GM23338 (cell line): ENCODE data around the gene RYR1. TPM values are rescaled to one million over a fixed set of nuclear protein-coding genes. Genes with fewer than 3 reads are reported as not detected.

ENCODE experiments used
- ATAC-seq: fragments of 200-7000 bp; cut with Tn5 transposase; 3 replicates; pipeline ENCODE4 v1.9.1; 2020
- DNase-seq: peaks from one replicate; pipeline ENCODE4 v3.0.0-alpha.2; 2015; ENCODE audit warnings: low spot score
- H2AFZ ChIP-seq: fragments of 200-600 bp; sonication (generic); 2 replicates; pipeline ENCODE4 v1.8.0; 2016; ENCODE audit warnings: antibody characterized with exemption, mild to moderate bottlenecking, moderate library complexity
- H3F3A ChIP-seq: fragments of 200-600 bp; sonication (generic); replicated peaks from 2 replicates; pipeline ENCODE4 v1.8.0; 2017; ENCODE audit warnings: antibody characterized with exemption, mixed run types, low read depth
- H3K27ac ChIP-seq: fragments of 200-600 bp; sonication (generic); 2 replicates; pipeline ENCODE4 v1.6.1; 2016; ENCODE audit warnings: low read depth
- H3K27me3 ChIP-seq: fragments of 200-600 bp; sonication (generic); 2 replicates; pipeline ENCODE4 v1.8.0; 2016; ENCODE audit warnings: mild to moderate bottlenecking, mixed run types, moderate library complexity; ENCODE audit not compliant: insufficient read depth
- H3K36me3 ChIP-seq: fragments of 200-600 bp; sonication (generic); 2 replicates; pipeline ENCODE4 v1.8.0; 2016; ENCODE audit warnings: mild to moderate bottlenecking; ENCODE audit not compliant: insufficient read depth
- H3K4me1 ChIP-seq: fragments of 200-600 bp; sonication (generic); 2 replicates; pipeline ENCODE4 v1.8.0; 2016; ENCODE audit warnings: mild to moderate bottlenecking, moderate library complexity; ENCODE audit not compliant: insufficient read depth
- H3K4me2 ChIP-seq: fragments of 200-600 bp; sonication (generic); 2 replicates; pipeline ENCODE4 v1.7.1; 2017; ENCODE audit warnings: mixed run types
- H3K4me3 ChIP-seq: fragments of 200-600 bp; sonication (generic); 2 replicates; pipeline ENCODE4 v1.6.1; 2016; ENCODE audit warnings: mixed run types
- H3K79me2 ChIP-seq: fragments of 200-600 bp; sonication (generic); replicated peaks from 2 replicates; pipeline ENCODE4 v1.8.0; 2017; ENCODE audit warnings: mild to moderate bottlenecking; ENCODE audit not compliant: insufficient read depth
- H3K9me2 ChIP-seq: fragments of 200-600 bp; sonication (generic); 2 replicates; pipeline ENCODE4 v1.8.0; 2017; ENCODE audit not compliant: insufficient read depth
- H4K20me1 ChIP-seq: fragments of 200-600 bp; sonication (generic); replicated peaks from 2 replicates; pipeline ENCODE4 v1.8.0; 2017; ENCODE audit warnings: mild to moderate bottlenecking; ENCODE audit not compliant: insufficient read depth
- H3K27ac Mint-ChIP-seq: 2 replicates; pipeline ENCODE4 v1.8.0; 2020; ENCODE audit warnings: inconsistent platforms, mild to moderate bottlenecking, moderate library complexity, mixed read lengths
- H3K27me3 Mint-ChIP-seq: 3 replicates; pipeline ENCODE4 v1.8.0; 2022; ENCODE audit warnings: low read depth, mild to moderate bottlenecking, moderate library complexity, mixed read lengths, inconsistent platforms; ENCODE audit not compliant: insufficient read depth, poor library complexity
- H3K36me3 Mint-ChIP-seq: 3 replicates; pipeline ENCODE4 v1.8.0; 2021; ENCODE audit warnings: low read depth, mild to moderate bottlenecking, inconsistent platforms, moderate library complexity, mixed read lengths
- H3K4me1 Mint-ChIP-seq: 3 replicates; pipeline ENCODE4 v1.8.0; 2020; ENCODE audit warnings: mild to moderate bottlenecking, inconsistent platforms, mixed read lengths
- H3K4me3 Mint-ChIP-seq: 3 replicates; pipeline ENCODE4 v1.8.0; 2021; ENCODE audit warnings: moderate library complexity, mild to moderate bottlenecking, inconsistent platforms, mixed read lengths
- H3K9me3 Mint-ChIP-seq: 3 replicates; pipeline ENCODE4 v1.8.0; 2020; ENCODE audit warnings: moderate library complexity, mild to moderate bottlenecking, inconsistent platforms, mixed read lengths
- CREB1 ChIP-seq: fragments of 250-450 bp; sonication (Bioruptor Pico); IDR thresholded peaks from 2 replicates; pipeline ENCODE4 v1.5.0; 2020; ENCODE audit warnings: low read depth, mild to moderate bottlenecking, moderate library complexity
- EZH2 ChIP-seq: fragments of 200-600 bp; sonication (generic); IDR thresholded peaks from one replicate; pipeline ENCODE4 v1.8.0; 2017; ENCODE audit warnings: antibody characterized with exemption, mild to moderate bottlenecking, low read depth; ENCODE audit not compliant: unreplicated experiment
- EZH2phosphoT487 ChIP-seq: fragments of 200-600 bp; sonication (generic); IDR thresholded peaks from one replicate; pipeline ENCODE4 v1.8.1; 2018; ENCODE audit warnings: antibody characterized with exemption; ENCODE audit not compliant: unreplicated experiment
- JUNB ChIP-seq: IDR thresholded peaks from one replicate; pipeline ENCODE4 v1.6.1; 2016; ENCODE audit warnings: antibody characterized with exemption; ENCODE audit not compliant: unreplicated experiment
- NANOG ChIP-seq: IDR thresholded peaks from 2 replicates; pipeline ENCODE4 v1.6.1; 2016; ENCODE audit warnings: antibody characterized with exemption, borderline replicate concordance
- POLR2AphosphoS5 ChIP-seq: IDR thresholded peaks from 2 replicates; pipeline ENCODE4 v1.6.1; 2016; ENCODE audit warnings: antibody characterized with exemption, low read depth
- STAT1 ChIP-seq: IDR thresholded peaks from one replicate; pipeline ENCODE4 v1.6.1; 2016; ENCODE audit warnings: antibody characterized with exemption; ENCODE audit not compliant: unreplicated experiment
- ZNF114 ChIP-seq: fragments of 250-450 bp; sonication (Bioruptor Pico); IDR thresholded peaks from 2 replicates; pipeline ENCODE4 v1.5.0; 2020; ENCODE audit warnings: mild to moderate bottlenecking, moderate library complexity
- ZNF331 ChIP-seq: fragments of 250-450 bp; sonication (Bioruptor Pico); IDR thresholded peaks from 2 replicates; pipeline ENCODE4 v1.5.0; 2020; ENCODE audit warnings: low read depth, mild to moderate bottlenecking, moderate library complexity
- polyA plus RNA-seq: library from polyadenylated mRNA; unstranded; fragments of >200 nt; fragmentation: Nextera tagmentation; extraction: Ambion mirVana; gene quantifications from 2 replicates; pipeline ENCODE4 v1.2.1, GENCODE V29; 2016
- total RNA-seq: library from RNA; depleted of rRNA; stranded (reverse); fragments of >200 nt; shearing (Covaris generic); gene quantifications from 2 replicates; pipeline ENCODE4 v1.2.3, GENCODE V29; 2014
- TF ChIP-seq, protein P1 (sequence below): IDR thresholded peaks from 2 replicates; pipeline ENCODE4 v1.6.1; 2016; ENCODE audit warnings: antibody characterized with exemption
- TF ChIP-seq, protein P2 (sequence below): fragments of 250-450 bp; sonication (Bioruptor Pico); IDR thresholded peaks from 2 replicates; pipeline ENCODE4 v1.5.0; 2020; ENCODE audit warnings: mild to moderate bottlenecking, moderate library complexity
- TF ChIP-seq, protein P3 (sequence below), 2 experiments: fragments of 200-600 bp in 1 of 2; sonication (generic) in 1 of 2; conservative IDR thresholded peaks; 2 replicates each; pipeline versions ENCODE4 v1.5.1 to v1.6.1; 2016 to 2017; ENCODE audit warnings: antibody characterized with exemption in 2 of 2, low read depth in 2 of 2, mild to moderate bottlenecking in 2 of 2, moderate library complexity in 1 of 2
- TF ChIP-seq, protein P4 (sequence below): IDR thresholded peaks from one replicate; pipeline ENCODE4 v1.6.1; 2018; ENCODE audit warnings: antibody characterized with exemption; ENCODE audit not compliant: unreplicated experiment

Gene RYR1
- total and polyA plus RNA-seq, 2 experiments from 2014 or later = 4.0 to 26.7 TPM

DNA sequence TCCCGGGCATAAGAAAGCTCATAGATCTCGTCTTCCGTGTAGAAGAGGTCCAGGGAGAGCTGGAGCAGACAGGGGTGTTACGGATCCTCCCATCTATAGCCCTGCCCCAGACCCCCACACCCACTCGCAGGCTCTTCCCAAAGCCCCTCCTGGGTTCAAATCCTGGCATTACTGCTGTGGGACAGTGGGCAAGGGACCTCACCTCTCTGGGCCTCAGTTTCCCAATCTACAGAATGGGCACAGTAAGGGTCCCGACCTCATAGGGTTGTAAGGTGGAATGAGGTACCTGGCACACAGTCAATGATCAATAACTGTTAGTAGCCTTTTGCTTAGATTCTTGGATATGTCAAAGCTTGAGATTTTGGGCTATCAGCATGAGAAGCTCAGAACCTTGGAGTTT lies 20.1 kb upstream of the RYR1 start:
- Histone ChIP-seq H3K27ac (no peak overlapping the region), H2AFZ (no peak overlapping the region), H3K79me2 (no peaks in the 10 kb centered on the region), H4K20me1 (no peaks in the 10 kb centered on the region), H3K36me3 (no peaks in the 10 kb centered on the region), H3F3A (0 out of 2 replicates have a peak, but pooled peaks cover 6% of the 10 kb centered on the region), H3K9me2 (no peaks in the 10 kb centered on the region), H3K4me1 (peaks cover 6% of the 10 kb centered on the region; the same call in 1 of the 2 replicates), H3K4me2 (no peak overlapping the region), H3K27me3 (peaks cover 1% of the 10 kb centered on the region; the same call in 1 of the 2 replicates), H3K4me3 (no peak overlapping the region)
- Mint-ChIP-seq H3K9me3 (no peaks in the 10 kb centered on the region), H3K36me3 (peaks cover 2% of the 10 kb centered on the region; the same call in 1 of the 3 replicates), H3K27me3 (peaks cover 12% of the 10 kb centered on the region), H3K27ac (no peak overlapping the region), H3K4me3 (no peak overlapping the region), H3K4me1 (peaks cover 9% of the 10 kb centered on the region)
- no peak for TF ChIP-seq EZH2phosphoT487
- no peak for TF ChIP-seq POLR2AphosphoS5
- TF ChIP-seq, protein P1, sequence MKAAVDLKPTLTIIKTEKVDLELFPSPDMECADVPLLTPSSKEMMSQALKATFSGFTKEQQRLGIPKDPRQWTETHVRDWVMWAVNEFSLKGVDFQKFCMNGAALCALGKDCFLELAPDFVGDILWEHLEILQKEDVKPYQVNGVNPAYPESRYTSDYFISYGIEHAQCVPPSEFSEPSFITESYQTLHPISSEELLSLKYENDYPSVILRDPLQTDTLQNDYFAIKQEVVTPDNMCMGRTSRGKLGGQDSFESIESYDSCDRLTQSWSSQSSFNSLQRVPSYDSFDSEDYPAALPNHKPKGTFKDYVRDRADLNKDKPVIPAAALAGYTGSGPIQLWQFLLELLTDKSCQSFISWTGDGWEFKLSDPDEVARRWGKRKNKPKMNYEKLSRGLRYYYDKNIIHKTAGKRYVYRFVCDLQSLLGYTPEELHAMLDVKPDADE = no peak
- TF ChIP-seq NANOG = no peak
- no peak for TF ChIP-seq ZNF331 (CRISPR knock-in tag)
- no peak for TF ChIP-seq ZNF114 (CRISPR knock-in tag)
- TF ChIP-seq CREB1 (CRISPR knock-in tag) = no peak
- TF ChIP-seq, protein P2, sequence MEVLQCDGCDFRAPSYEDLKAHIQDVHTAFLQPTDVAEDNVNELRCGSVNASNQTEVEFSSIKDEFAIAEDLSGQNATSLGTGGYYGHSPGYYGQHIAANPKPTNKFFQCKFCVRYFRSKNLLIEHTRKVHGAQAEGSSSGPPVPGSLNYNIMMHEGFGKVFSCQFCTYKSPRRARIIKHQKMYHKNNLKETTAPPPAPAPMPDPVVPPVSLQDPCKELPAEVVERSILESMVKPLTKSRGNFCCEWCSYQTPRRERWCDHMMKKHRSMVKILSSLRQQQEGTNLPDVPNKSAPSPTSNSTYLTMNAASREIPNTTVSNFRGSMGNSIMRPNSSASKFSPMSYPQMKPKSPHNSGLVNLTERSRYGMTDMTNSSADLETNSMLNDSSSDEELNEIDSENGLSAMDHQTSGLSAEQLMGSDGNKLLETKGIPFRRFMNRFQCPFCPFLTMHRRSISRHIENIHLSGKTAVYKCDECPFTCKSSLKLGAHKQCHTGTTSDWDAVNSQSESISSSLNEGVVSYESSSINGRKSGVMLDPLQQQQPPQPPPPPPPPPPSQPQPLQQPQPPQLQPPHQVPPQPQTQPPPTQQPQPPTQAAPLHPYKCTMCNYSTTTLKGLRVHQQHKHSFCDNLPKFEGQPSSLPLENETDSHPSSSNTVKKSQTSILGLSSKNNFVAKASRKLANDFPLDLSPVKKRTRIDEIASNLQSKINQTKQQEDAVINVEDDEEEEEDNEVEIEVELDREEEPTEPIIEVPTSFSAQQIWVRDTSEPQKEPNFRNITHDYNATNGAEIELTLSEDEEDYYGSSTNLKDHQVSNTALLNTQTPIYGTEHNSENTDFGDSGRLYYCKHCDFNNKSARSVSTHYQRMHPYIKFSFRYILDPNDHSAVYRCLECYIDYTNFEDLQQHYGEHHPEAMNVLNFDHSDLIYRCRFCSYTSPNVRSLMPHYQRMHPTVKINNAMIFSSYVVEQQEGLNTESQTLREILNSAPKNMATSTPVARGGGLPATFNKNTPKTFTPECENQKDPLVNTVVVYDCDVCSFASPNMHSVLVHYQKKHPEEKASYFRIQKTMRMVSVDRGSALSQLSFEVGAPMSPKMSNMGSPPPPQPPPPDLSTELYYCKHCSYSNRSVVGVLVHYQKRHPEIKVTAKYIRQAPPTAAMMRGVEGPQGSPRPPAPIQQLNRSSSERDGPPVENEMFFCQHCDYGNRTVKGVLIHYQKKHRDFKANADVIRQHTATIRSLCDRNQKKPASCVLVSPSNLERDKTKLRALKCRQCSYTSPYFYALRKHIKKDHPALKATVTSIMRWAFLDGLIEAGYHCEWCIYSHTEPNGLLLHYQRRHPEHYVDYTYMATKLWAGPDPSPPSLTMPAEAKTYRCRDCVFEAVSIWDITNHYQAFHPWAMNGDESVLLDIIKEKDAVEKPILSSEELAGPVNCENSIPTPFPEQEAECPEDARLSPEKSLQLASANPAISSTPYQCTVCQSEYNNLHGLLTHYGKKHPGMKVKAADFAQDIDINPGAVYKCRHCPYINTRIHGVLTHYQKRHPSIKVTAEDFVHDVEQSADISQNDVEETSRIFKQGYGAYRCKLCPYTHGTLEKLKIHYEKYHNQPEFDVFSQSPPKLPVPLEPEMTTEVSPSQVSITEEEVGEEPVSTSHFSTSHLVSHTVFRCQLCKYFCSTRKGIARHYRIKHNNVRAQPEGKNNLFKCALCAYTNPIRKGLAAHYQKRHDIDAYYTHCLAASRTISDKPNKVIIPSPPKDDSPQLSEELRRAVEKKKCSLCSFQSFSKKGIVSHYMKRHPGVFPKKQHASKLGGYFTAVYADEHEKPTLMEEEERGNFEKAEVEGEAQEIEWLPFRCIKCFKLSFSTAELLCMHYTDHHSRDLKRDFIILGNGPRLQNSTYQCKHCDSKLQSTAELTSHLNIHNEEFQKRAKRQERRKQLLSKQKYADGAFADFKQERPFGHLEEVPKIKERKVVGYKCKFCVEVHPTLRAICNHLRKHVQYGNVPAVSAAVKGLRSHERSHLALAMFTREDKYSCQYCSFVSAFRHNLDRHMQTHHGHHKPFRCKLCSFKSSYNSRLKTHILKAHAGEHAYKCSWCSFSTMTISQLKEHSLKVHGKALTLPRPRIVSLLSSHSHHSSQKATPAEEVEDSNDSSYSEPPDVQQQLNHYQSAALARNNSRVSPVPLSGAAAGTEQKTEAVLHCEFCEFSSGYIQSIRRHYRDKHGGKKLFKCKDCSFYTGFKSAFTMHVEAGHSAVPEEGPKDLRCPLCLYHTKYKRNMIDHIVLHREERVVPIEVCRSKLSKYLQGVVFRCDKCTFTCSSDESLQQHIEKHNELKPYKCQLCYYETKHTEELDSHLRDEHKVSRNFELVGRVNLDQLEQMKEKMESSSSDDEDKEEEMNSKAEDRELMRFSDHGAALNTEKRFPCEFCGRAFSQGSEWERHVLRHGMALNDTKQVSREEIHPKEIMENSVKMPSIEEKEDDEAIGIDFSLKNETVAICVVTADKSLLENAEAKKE (CRISPR knock-in tag) = no peak
- TF ChIP-seq, protein P3, sequence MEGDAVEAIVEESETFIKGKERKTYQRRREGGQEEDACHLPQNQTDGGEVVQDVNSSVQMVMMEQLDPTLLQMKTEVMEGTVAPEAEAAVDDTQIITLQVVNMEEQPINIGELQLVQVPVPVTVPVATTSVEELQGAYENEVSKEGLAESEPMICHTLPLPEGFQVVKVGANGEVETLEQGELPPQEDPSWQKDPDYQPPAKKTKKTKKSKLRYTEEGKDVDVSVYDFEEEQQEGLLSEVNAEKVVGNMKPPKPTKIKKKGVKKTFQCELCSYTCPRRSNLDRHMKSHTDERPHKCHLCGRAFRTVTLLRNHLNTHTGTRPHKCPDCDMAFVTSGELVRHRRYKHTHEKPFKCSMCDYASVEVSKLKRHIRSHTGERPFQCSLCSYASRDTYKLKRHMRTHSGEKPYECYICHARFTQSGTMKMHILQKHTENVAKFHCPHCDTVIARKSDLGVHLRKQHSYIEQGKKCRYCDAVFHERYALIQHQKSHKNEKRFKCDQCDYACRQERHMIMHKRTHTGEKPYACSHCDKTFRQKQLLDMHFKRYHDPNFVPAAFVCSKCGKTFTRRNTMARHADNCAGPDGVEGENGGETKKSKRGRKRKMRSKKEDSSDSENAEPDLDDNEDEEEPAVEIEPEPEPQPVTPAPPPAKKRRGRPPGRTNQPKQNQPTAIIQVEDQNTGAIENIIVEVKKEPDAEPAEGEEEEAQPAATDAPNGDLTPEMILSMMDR (conservative IDR thresholded peaks at IDR 0.05; ENCODE audit: low read depth in 2 of 2) = no peak
- TF ChIP-seq EZH2 = no peak
- TF ChIP-seq STAT1 = no peak
- TF ChIP-seq, protein P4, sequence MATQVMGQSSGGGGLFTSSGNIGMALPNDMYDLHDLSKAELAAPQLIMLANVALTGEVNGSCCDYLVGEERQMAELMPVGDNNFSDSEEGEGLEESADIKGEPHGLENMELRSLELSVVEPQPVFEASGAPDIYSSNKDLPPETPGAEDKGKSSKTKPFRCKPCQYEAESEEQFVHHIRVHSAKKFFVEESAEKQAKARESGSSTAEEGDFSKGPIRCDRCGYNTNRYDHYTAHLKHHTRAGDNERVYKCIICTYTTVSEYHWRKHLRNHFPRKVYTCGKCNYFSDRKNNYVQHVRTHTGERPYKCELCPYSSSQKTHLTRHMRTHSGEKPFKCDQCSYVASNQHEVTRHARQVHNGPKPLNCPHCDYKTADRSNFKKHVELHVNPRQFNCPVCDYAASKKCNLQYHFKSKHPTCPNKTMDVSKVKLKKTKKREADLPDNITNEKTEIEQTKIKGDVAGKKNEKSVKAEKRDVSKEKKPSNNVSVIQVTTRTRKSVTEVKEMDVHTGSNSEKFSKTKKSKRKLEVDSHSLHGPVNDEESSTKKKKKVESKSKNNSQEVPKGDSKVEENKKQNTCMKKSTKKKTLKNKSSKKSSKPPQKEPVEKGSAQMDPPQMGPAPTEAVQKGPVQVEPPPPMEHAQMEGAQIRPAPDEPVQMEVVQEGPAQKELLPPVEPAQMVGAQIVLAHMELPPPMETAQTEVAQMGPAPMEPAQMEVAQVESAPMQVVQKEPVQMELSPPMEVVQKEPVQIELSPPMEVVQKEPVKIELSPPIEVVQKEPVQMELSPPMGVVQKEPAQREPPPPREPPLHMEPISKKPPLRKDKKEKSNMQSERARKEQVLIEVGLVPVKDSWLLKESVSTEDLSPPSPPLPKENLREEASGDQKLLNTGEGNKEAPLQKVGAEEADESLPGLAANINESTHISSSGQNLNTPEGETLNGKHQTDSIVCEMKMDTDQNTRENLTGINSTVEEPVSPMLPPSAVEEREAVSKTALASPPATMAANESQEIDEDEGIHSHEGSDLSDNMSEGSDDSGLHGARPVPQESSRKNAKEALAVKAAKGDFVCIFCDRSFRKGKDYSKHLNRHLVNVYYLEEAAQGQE = no peak
- no peak for TF ChIP-seq JUNB
- no peak for ATAC-seq
- no peak for DNase-seq
